ENCODE results near the gene MICAL2.
"Not testable (repeated sequence)": the region's sequence is repeated elsewhere in the genome, so short reads cannot be mapped to it uniquely, and the experiment has no call there.

The MICAL2 gene

GRCh38 chr11:12135185-12135584 is 24.8 kb downstream of the MICAL2 start:
- DNase-seq (ENCODE audit: low read depth, low spot score), result no peak

GRCh38 chr11:12137005-12137690 is 26.8 kb downstream of the MICAL2 start:
- DNase-seq (ENCODE audit: low read depth, low spot score), result no peak

GRCh38 chr11:12137938-12138731 is 27.7 kb downstream of the MICAL2 start:
- DNase-seq (ENCODE audit: low read depth, low spot score), result no peak

DNA sequence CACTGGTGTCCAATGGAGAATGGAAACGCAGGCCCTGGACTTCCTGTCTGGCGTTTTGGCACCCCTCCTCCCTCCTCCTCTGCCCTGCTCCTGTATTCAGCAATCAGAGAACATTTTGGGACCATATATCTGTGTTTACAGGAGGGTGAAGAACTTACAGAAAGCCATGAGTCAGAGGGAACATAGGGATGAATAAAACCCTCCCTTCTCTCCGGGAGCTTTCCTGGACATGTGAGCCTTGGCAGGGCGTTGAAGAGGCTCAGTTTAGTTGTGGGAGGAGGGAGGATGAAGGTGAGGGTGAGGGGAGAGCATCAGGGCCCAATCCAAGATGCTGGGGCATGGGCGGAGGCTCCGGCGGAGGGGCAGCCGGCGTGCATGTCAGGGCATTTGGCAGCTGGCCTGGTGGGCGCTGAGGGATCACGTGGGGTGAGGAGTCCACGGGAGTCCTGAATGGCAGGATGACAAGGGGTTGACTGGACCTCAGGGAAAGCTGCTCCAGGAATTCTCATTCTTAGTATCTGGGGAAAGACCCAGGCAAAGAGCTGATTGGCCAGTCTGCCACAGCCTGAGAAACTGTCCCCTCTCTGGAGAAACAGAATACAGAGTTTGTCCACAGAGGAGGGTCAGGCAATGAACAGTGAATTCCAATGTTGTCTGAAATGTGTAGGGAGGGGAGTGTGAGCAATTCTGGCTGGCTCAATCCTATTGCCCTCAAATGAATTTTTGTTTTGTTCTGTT is 28.9 kb downstream of the MICAL2 start:
- no peak for DNase-seq (ENCODE audit: low read depth, low spot score)

DNA sequence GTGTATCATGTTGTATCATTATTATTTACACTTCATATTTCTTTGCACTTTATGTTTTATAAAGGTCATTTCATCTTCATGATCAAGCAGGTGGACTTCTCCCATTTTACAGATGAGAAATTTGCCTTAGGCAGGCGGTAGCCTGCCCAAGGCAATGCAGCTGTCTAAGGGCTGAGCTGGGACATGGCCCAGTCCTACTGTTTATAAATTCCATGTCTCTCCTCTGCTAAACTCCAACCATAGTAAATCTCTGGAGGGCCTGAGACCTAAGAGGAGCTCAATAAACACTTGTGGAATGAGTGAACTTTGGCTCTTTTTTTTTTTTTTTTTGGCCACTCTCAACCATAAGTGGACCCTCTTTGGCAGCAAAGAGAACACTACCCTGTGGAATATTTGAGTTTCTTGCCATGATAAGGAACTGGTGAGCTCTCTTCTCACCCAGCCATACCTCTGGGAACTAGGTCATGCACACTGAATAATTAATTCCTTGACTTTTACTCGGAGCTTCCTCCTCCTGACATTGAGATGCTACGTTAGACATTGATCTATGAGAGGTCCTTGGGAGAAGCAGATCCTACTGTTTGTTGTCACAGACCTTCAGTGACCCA is 29.9 kb downstream of the MICAL2 start:
- no peak for DNase-seq (ENCODE audit: low read depth, low spot score)

- no peak for DNase-seq (ENCODE audit: low read depth, low spot score)
Measured at GRCh38 chr11:12141283-12141682, 30.9 kb downstream of the MICAL2 start.

DNA sequence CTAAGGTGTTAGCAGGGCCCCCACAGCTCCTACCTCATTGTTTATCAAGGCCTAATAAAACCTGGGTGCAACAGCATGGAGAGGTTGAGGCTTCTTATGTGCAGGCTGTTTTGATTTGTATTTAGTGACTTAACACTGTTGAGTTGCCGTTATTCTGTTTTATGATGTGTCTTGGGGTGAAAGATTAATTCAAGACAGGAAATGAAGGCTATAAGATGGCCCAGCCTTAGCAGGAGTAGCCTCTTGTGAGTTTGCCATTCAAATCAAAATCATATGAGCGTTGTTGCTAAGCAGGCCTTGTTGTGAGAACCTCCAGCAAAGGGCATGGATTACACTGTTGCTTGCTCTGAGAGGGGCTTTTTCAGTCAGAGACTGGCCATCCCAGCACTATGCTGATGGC is 31.8 kb downstream of the MICAL2 start:
- DNase-seq (ENCODE audit: low read depth, low spot score), result no peak

GRCh38 chr11:12142909-12143308 is 32.5 kb downstream of the MICAL2 start:
- DNase-seq (ENCODE audit: low read depth, low spot score), result no peak

DNA sequence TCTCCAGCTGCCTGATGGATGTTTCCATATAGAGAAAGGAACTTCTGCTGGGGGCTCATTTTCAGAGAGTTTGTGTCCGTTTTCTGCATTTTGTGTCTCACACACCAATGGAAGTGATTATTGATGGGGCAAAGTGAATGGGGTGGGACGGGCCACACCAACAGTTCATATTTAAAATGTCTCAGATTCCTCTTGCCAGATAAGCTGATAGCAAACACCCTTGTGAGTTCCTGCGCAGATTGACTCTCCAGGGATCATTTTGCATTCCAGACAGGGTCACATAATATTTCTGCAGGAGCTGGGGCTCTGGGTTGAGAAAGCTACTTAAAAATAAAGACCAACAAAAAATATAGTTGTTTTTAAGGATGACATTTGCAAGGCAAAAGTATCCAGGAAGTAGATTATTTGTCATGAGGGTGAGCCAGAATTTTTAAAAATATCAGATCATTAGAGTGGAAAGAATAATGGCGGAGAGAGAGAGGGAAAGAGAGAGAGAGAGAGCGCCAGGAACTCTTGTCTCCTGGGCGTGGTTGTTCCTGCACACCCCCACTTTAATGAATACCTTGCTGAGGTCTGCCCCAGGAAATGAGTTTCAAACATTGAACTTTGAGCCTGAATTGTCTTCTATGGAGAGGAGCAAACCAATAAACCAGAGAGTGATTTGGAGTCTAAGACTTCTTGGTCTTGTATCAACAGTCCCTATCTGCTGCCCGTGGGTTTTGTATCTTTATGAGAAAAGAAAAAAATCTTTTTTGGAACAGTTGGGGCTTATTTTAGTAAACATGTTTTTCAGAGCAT is 33.3 kb downstream of the MICAL2 start:
- DNase-seq (ENCODE audit: low read depth, low spot score), result no peak

DNA sequence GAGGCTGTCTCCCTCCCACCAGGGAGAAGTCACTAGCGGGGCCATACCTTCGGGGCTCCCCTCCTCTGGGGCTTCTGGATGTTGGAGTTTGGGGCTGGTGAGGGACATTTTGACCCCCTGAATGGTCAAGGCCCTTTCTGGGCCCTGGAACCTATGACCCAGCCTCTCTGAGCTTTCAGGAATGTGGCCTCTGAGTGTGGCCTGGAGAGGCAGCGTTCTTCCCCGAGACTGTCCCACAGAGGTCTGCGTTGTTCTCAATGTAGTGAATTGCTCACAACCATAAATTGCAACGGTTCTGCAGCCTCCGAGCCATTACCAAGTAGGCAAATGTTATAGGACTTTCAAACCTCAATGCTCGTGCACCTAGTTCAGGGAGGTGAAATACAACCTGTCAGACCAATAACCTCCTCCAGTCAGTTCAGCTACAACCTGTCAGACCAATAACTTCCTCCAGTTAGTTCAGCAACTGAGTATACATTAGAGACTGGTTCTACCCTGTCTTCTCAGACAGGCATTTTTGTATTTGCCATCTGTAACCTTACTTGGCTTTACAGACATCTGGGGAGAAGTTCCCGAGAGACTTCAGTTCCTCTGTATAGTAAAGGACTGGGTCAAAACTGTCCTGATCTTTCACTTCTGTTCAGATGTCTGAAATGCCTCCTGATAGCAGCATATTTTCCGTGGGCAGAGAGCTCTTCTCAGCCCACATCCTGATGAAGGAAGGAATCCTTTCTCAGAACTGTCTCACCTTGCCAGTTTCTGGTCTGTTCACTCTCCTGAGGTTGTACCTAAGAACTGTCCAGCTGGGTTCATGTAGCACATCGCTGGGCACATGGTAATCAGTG is 34.2 kb downstream of the MICAL2 start:
- DNase-seq (ENCODE audit: low read depth, low spot score), result no peak

GRCh38 chr11:12146678-12147077 is 36.3 kb downstream of the MICAL2 start:
- DNase-seq (ENCODE audit: low read depth, low spot score), result not testable (repeated sequence)

- no peak for DNase-seq (ENCODE audit: low read depth, low spot score)
Measured at GRCh38 chr11:12147827-12148226, 37.4 kb downstream of the MICAL2 start.

GRCh38 chr11:12148466-12148865 is 38.1 kb downstream of the MICAL2 start:
- DNase-seq (ENCODE audit: low read depth, low spot score), result no peak

DNA sequence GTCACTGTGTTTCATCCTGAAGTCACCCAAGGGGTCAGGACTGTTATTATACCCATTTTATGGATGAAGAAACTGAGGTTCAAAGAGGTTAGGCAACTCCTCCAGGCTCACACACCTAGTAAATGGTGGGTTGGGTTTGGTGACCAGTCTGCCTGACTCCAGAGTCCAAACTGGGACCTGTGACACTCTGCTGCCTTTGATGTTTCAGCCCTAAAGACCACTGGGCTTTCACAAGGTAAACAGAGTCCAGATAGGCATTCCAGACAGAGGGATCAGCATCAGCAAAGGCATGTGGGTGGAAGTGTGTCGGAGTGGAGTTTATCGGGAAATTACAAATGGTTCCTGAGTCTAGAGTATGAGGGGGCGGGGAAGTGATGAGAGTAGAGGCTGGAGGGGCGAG is 38.5 kb downstream of the MICAL2 start:
- DNase-seq (ENCODE audit: low read depth, low spot score), result no peak

- no peak for DNase-seq (ENCODE audit: low read depth, low spot score)
Measured at GRCh38 chr11:12149672-12150225, 39.4 kb downstream of the MICAL2 start.

GRCh38 chr11:12150831-12151382 is 40.5 kb downstream of the MICAL2 start:
- DNase-seq (ENCODE audit: low read depth, low spot score), result no peak

GRCh38 chr11:12152321-12152720 is 41.9 kb downstream of the MICAL2 start:
- DNase-seq (ENCODE audit: low read depth, low spot score), result no peak

DNA sequence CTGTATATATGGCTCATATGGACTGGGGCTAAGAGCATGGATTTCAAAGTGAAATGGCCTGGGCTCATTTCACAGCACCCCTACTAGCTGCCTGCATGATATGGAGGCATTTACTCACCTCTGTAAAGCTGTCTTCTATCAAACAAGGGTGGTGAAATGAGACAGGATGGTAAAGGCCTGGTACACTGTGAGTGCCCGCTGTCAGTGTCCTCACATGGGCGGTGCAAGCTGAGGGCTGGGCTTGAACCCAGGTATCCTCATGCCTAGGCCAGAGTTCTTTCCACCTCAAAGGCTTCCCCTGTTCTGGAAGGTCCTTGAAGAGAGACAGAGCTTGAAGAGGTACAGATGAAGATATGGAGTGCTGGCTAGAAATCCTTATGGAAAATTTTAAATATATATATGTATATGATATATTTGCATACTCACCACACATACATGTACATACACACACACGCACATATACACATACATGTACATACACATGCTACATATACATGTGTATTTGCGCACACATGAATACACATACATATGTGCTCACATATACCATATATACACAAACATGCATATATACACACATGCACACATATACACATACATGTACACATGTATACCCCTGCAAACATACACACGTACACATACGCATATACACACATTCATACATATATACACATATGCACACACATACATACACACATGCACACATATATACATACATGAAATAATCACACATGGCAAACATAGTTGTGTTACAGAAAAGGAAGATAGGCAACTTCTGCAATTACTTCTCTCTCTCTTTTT is 44.7 kb downstream of the MICAL2 start:
- DNase-seq (ENCODE audit: low read depth, low spot score), result no peak

- DNase-seq (ENCODE audit: low read depth, low spot score), result no peak
Measured at GRCh38 chr11:12155696-12156095, 45.3 kb downstream of the MICAL2 start.

Data from activated naive CD8-positive, alpha-beta T cell treated with anti-CD3 and anti-CD28 coated beads, Interleukin-2, amount 50 U/mL, for 16 hours (primary cell).